BLaER1 treated with 17β-estradiol and CSF1 and Interleukin-3, amounts not matched to agents 10 nM and 100 nM (cell line): ENCODE measurements around the gene DUSP1.

Experiments
- H3K27ac ChIP-seq, 11 experiments: shearing (Covaris generic); formaldehyde crosslinking; 2 replicates each; pipeline ENCODE4 v1.8.1; 2022
- H3K27me3 ChIP-seq, 11 experiments: shearing (Covaris generic); formaldehyde crosslinking; 2 replicates each; pipeline ENCODE4 v1.8.1; 2022
- H3K36me3 ChIP-seq, 11 experiments: shearing (Covaris generic); formaldehyde crosslinking; 2 replicates each; pipeline ENCODE4 v1.8.1; 2022
- H3K4me1 ChIP-seq, 10 experiments: shearing (Covaris generic); formaldehyde crosslinking; 2 replicates each; pipeline ENCODE4 v1.8.1; 2022
- H3K4me2 ChIP-seq, 11 experiments: shearing (Covaris generic); formaldehyde crosslinking; 2 replicates each; pipeline ENCODE4 v1.8.1; 2022
- H3K4me3 ChIP-seq, 10 experiments: shearing (Covaris generic); formaldehyde crosslinking; 2 replicates each; pipeline ENCODE4 v1.8.1; 2022
- H3K9ac ChIP-seq, 11 experiments: shearing (Covaris generic); formaldehyde crosslinking; 2 replicates each; pipeline ENCODE4 v1.8.1; 2022
- H3K9me3 ChIP-seq, 11 experiments: shearing (Covaris generic); formaldehyde crosslinking; replicated peaks in 1 of 11; 2 replicates each; pipeline ENCODE4 v1.8.1; 2022
- H4K20me1 ChIP-seq, 11 experiments: shearing (Covaris generic); formaldehyde crosslinking; 2 replicates each; pipeline ENCODE4 v1.8.1; 2022
- Cebpa-rat ChIP-seq, 11 experiments: shearing (Covaris generic); IDR thresholded peaks; 2 replicates each; pipeline ENCODE4 v1.8.1; 2022

The DUSP1 gene

GRCh38 chr5:172745838-172746237 is 25.2 kb downstream of the DUSP1 start:
- H3K4me1 ChIP-seq, result peaks cover 25 to 53% (median 48%) of the 10 kb centered on the region in 10 experiments
- no peaks in the 10 kb centered on the region for H3K36me3 ChIP-seq
- H3K27ac ChIP-seq, result no peak overlapping the region
- H3K9ac ChIP-seq, result no peak overlapping the region
- peaks cover 0 to 25% (median 21%) of the 10 kb centered on the region in 11 experiments; a peak in 17 of 22 replicates for H3K9me3 ChIP-seq
- H3K27me3 ChIP-seq, result no peaks in the 10 kb centered on the region
- no peak overlapping the region for H3K4me3 ChIP-seq
- no peaks in the 10 kb centered on the region for H4K20me1 ChIP-seq
- H3K4me2 ChIP-seq, result no peak overlapping the region
- TF ChIP-seq Cebpa-rat (IDR thresholded peaks at IDR 0.05), result no peak

GRCh38 chr5:172745406-172745805 is 25.6 kb downstream of the DUSP1 start:
- H3K27ac ChIP-seq, result no peak overlapping the region
- no peak for TF ChIP-seq Cebpa-rat (IDR thresholded peaks at IDR 0.05)
- H3K4me1 ChIP-seq, result peaks cover 30 to 53% (median 47%) of the 10 kb centered on the region in 10 experiments
- H3K27me3 ChIP-seq, result no peaks in the 10 kb centered on the region
- H3K36me3 ChIP-seq, result no peaks in the 10 kb centered on the region
- no peaks in the 10 kb centered on the region for H4K20me1 ChIP-seq
- no peak overlapping the region for H3K4me2 ChIP-seq
- no peak overlapping the region for H3K4me3 ChIP-seq
- H3K9ac ChIP-seq, result no peak overlapping the region
- H3K9me3 ChIP-seq, result peaks cover 0 to 25% (median 21%) of the 10 kb centered on the region in 11 experiments; a peak in 17 of 22 replicates

- H3K27ac ChIP-seq, result no peak overlapping the region
- no peaks in the 10 kb centered on the region for H3K36me3 ChIP-seq
- H3K4me1 ChIP-seq, result peaks cover 26 to 48% (median 43%) of the 10 kb centered on the region in 10 experiments
- H4K20me1 ChIP-seq, result no peaks in the 10 kb centered on the region
- H3K9me3 ChIP-seq, result peaks cover 0 to 25% (median 21%) of the 10 kb centered on the region in 11 experiments; a peak in 17 of 22 replicates
- TF ChIP-seq Cebpa-rat (IDR thresholded peaks at IDR 0.05), result no peak
- no peak overlapping the region for H3K9ac ChIP-seq
- H3K4me3 ChIP-seq, result no peak overlapping the region
- no peaks in the 10 kb centered on the region for H3K27me3 ChIP-seq
- peak overlapping the region; percentile 31 to 62 (median 47); a peak in 19 of 22 replicates for H3K4me2 ChIP-seq
Observed at GRCh38 chr5:172744123-172745104, 26.6 kb downstream of the DUSP1 start.

- H3K27ac ChIP-seq, result no peak overlapping the region
- TF ChIP-seq Cebpa-rat (IDR thresholded peaks at IDR 0.05), result no peak
- H3K9ac ChIP-seq, result no peak overlapping the region
- H3K4me1 ChIP-seq, result peaks cover 26 to 51% (median 44%) of the 10 kb centered on the region in 10 experiments
- H4K20me1 ChIP-seq, result no peaks in the 10 kb centered on the region
- H3K36me3 ChIP-seq, result no peaks in the 10 kb centered on the region
- H3K4me3 ChIP-seq, result no peak overlapping the region
- peaks cover 0 to 17% (median 16%) of the 10 kb centered on the region in 11 experiments; a peak in 17 of 22 replicates for H3K9me3 ChIP-seq
- H3K4me2 ChIP-seq, result peak overlapping the region in 9 of 11 experiments; percentile 9 to 69 (median 39); a peak in 6 of 22 replicates
- H3K27me3 ChIP-seq, result no peaks in the 10 kb centered on the region
Observed at GRCh38 chr5:172743112-172743959, 27.7 kb downstream of the DUSP1 start.

- Histone ChIP-seq H3K27me3 (no peaks in the 10 kb centered on the region), H3K27ac (peak overlapping the region in 10 of 11 experiments; percentile 9 to 63 (median 54); a peak in 18 of 22 replicates), H3K4me3 (no peak overlapping the region), H3K4me1 (peaks cover 26 to 51% (median 44%) of the 10 kb centered on the region in 10 experiments), H4K20me1 (no peaks in the 10 kb centered on the region), H3K4me2 (peak overlapping the region; percentile 10 to 69 (median 45); a peak in 20 of 22 replicates), H3K9ac (peak overlapping the region in 4 of 11 experiments; percentile 19 to 41 (median 24); a peak in 2 of 22 replicates), H3K9me3 (no peaks in the 10 kb centered on the region), H3K36me3 (no peaks in the 10 kb centered on the region)
- no peak for TF ChIP-seq Cebpa-rat (IDR thresholded peaks at IDR 0.05)
Observed at GRCh38 chr5:172741206-172741582, 29.8 kb downstream of the DUSP1 start.

GRCh38 chr5:172740428-172741205 is 30.4 kb downstream of the DUSP1 start:
- Histone ChIP-seq H3K4me2 (peak overlapping the region; percentile 10 to 69 (median 45); a peak in 18 of 22 replicates), H3K27me3 (no peaks in the 10 kb centered on the region), H3K27ac (peak overlapping the region in 10 of 11 experiments; percentile 11 to 63 (median 46); a peak in 14 of 22 replicates), H4K20me1 (no peaks in the 10 kb centered on the region), H3K4me3 (no peak overlapping the region), H3K36me3 (no peaks in the 10 kb centered on the region), H3K9ac (peak overlapping the region in 3 of 11 experiments; percentile 19 to 48 (median 26); a peak in 3 of 22 replicates), H3K4me1 (peaks cover 26 to 51% (median 44%) of the 10 kb centered on the region in 10 experiments), H3K9me3 (no peaks in the 10 kb centered on the region)
- no peak for TF ChIP-seq Cebpa-rat (IDR thresholded peaks at IDR 0.05)

GRCh38 chr5:172739375-172739774 is 31.6 kb downstream of the DUSP1 start:
- no peak for TF ChIP-seq Cebpa-rat (IDR thresholded peaks at IDR 0.05)
- H3K4me2 ChIP-seq, result no peak overlapping the region
- no peaks in the 10 kb centered on the region for H3K27me3 ChIP-seq
- no peaks in the 10 kb centered on the region for H4K20me1 ChIP-seq
- no peaks in the 10 kb centered on the region for H3K36me3 ChIP-seq
- no peaks in the 10 kb centered on the region for H3K9me3 ChIP-seq
- H3K4me3 ChIP-seq, result no peak overlapping the region
- no peak overlapping the region for H3K9ac ChIP-seq
- no peak overlapping the region for H3K27ac ChIP-seq
- H3K4me1 ChIP-seq, result peaks cover 23 to 50% (median 39%) of the 10 kb centered on the region in 10 experiments

GRCh38 chr5:172736508-172737135 is 34.4 kb downstream of the DUSP1 start:
- Histone ChIP-seq H3K9ac (no peak overlapping the region), H3K36me3 (no peaks in the 10 kb centered on the region)

More at GRCh38 chr5:172736508-172737135, 34.4 kb downstream of the DUSP1 start:
- Histone ChIP-seq H3K27ac (no peak overlapping the region), H3K4me2 (no peak overlapping the region), H3K27me3 (no peaks in the 10 kb centered on the region), H4K20me1 (no peaks in the 10 kb centered on the region), H3K4me1 (peaks cover 27 to 45% (median 37%) of the 10 kb centered on the region in 10 experiments), H3K9me3 (no peaks in the 10 kb centered on the region), H3K4me3 (no peak overlapping the region)
- no peak for TF ChIP-seq Cebpa-rat (IDR thresholded peaks at IDR 0.05)
